GM18526 (cell line): ENCODE measurements around the gene MSL1.

ENCODE experiments used
- POLR2A ChIP-seq: IDR thresholded peaks from 3 replicates; pipeline ENCODE4 v1.6.1; 2011; ENCODE audit not compliant: insufficient read length; ENCODE audit errors: extremely low read depth

The MSL1 gene

DNA sequence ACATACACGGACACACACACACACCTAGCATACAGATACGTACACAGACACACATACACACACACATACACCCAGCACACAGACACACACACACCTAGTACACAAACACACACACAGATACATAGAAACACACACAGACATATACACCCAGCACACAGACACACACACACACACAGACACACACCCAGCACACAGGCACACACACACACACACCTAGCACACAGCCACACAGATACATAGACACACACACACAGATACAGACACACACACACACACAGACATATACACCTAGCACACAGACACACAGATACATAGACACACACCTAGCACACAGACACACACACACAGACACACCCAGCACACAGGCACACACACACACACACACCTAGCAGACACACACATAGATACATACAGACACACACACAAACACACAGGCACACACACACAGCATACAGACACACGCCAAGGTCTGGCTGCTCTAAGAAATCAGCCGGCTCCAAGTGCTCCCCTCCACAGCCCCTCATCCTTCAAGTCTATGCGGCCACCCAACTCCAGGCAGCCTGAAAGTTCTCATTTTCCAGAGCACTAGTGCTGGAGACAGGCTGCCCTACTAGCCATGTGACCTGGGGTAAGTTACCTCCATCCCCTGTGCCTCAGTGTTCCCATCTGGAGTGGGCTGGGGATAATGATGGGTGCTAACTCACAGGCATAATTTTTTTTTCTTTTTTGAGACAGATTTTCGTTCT, 34.5 kb upstream of the MSL1 start:
- TF ChIP-seq POLR2A = no peak

DNA sequence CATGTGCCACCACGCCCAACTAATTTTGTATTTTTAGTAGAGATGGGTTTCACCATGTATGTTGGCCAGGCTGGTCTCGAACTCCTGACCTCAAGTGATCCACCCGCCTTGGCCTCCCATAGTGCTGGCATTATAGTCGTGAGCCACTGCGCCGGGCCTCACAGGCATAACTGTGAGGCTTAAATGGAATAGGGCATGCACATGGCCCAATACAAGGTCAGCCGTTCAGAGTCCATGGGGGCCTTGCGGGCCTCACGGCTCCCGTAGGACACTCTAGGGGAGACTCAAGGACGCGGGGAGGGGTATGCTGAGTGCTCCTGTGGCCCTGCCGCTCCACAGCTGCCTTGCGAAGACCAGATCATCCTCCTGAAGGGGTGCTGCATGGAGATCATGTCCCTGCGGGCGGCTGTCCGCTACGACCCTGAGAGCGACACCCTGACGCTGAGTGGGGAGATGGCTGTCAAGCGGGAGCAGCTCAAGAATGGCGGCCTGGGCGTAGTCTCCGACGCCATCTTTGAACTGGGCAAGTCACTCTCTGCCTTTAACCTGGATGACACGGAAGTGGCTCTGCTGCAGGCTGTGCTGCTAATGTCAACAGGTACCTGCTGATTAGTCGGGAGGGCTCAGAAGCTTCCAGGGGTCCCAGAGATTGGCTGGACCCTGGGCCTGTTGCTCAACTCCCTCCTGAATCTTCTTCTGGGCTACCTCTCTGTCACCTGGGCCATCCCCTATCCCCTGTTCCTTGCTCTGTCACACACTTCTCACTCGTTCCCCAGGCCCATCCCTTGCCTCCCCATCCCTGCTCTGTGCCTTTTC, 33.7 kb upstream of the MSL1 start:
- TF ChIP-seq POLR2A = no peak

DNA sequence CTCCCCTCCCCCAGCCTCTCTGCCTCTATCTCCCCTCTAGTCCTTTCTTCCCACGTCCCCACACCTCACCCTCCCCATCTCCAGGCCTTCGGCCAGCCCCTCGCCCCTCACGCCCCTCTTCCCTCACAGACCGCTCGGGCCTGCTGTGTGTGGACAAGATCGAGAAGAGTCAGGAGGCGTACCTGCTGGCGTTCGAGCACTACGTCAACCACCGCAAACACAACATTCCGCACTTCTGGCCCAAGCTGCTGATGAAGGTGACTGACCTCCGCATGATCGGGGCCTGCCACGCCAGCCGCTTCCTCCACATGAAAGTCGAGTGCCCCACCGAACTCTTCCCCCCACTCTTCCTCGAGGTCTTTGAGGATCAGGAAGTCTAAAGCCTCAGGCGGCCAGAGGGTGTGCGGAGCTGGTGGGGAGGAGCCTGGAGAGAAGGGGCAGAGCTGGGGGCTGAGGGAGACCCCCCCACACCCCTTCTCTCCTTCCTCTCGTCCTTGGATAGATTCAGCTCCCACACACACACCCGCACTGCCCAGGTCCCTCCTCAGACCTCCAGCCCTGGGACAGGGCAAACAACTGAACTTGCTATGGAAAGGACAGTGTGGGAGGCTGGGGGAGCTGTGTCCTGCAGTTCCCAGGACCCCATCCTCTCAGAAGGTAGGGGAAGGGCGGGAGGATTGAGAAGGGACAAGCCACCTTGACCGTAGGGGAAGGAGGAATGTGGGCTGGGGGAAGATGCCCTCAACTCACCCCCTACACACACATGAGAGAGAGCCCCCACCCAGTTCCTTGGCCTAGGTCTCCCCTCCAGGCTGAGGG, 32.5 kb upstream of the MSL1 start:
- no peak for TF ChIP-seq POLR2A

DNA sequence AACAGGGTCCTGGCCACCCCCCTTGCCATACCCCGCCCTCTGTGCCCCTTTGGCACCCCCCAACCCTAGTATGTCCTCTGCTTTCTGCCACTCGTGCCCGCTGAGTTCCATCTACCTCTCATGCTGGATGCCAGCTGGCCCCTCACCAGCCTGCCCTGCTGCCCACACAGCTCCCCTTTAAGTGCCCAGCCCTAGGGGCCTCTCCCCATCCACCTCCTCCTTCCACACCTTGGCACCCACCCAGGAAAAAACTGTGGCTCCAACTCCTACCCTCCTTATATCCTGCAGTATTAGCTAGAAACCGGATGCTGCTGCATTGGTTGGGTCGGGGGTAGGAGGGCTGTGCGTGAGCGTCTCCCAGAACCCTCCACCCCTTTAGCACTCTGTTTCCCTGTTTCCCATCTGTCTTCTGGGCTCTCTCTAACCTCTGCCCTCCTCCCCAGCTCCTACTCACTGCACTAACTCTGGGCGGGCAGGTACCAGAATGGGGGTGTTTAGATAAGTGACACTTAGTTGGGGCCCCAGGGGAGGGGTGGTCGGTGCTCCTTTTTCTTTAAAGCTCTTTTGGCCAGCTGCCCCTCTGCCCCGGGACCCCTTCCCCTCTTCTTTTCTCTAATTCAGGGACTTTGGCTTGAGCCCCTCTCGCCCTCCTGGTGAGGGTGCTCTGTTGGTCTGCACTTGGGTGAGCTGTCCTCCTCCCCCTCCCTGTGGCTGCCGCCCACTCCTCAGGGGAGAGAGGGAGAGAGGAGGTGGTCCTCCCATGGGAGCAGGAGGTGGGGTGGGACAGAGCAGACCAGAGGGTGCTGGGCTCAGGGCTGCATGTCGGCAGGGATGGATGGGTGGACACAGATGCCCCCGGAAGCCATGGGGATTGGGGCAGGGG, 31.3 kb upstream of the MSL1 start:
- TF ChIP-seq POLR2A = no peak

DNA sequence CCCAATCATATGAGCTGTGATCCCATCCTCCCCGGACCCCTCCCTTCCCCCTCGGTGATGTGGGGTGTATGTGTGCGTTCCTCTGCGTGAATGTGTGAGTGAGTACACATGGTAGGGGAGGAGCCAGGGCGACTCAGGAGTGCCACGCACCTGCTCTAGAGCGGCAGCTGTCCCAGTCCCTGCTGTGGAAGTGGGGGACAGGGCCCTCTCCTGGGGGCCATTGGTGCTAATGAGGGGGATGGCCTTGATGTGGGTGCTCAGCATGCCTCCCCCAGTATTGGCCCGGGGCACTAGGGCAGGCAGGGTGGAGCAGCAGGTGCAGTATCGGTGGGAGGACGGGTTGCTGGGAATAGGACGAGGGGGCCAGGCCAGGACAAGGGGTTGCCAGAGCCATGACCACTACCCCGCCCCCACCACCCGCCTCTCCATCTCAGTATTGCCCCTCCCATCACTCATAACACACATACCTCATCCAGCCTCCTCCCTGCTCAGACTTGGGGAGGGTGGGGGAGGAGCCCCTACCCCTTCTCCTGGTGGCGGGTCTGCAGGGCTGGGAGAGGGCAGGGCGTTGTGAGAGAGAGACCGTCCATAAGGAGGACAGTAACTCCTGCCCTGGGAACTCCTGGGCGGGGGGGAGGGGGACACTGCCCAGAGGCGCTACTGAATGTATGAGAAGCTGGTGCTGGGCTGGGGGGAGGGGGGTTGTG, 29.9 kb upstream of the MSL1 start:
- TF ChIP-seq POLR2A = no peak

DNA sequence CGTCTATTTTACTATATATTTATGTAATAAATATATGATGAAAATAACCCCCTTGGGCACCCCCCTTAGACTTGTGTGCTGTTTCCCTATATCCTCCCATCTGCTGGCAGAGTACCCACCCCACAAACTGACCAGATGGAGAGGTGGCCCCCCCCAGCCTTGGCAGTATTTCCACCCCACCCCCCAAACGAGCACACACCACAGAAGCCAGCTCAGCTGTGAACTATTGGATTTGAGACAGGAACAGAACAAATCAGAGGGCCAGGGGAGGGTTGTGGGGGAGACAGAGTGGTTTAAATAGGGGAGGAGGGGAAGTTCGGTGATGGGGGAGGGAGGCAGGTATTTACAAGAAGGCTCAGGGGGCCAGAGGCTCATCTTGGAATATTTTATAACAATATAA, 29.2 kb upstream of the MSL1 start:
- TF ChIP-seq POLR2A = no peak

DNA sequence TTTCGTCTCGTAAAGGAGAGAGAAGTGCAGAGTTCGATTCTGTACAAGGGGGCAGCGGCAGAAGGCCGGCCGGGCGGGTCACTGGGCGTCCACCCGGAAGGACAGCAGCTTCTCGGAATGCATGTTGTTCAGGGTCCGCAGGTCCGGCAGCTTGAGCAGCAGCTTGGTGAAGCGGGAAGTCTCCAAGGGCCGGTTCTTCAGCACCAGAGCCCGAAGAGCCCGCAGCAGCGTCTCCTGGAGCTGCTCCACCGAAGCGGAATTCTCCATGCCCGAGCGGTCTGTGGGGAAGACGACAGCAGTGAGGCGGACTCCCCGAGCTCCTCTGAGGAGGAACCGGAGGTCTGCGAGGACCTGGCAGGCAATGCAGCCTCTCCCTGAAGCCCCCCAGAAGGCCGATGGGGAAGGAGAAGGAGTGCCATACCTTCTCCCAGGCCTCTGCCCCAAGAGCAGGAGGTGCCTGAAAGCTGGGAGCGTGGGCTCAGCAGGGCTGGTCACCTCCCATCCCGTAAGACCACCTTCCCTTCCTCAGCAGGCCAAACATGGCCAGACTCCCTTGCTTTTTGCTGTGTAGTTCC, 28.7 kb upstream of the MSL1 start:
- TF ChIP-seq POLR2A = no peak

DNA sequence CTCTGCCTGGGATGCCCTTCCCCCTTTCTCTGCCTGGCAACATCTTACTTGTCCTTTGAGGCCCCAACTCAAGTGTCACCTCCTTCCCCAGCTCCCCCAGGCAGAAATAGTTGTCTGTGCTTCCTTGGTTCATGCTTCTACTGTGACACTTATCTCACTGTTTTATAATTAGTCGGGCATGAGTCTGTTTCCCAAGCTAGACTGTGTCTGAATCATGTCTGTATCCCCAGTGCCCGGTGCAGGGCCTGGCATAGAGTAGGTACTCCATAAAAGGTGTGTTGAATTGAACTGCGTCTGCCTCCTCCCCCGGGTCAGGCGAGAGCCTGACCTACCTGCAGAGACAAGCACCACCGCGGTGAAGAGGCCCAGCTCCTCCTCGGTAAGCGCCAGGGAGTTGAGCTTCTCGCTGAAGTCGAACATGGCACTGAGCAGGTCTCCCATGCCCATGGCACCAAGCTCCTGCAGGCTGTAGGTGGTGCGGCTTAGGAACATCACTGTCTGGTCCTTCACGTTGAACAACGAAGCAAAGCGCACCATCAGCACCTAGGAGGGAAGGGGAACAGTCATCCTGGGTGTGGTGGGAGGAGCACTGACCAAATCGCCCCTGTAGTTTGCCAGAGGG, 28.1 kb upstream of the MSL1 start:
- TF ChIP-seq POLR2A = no peak

DNA sequence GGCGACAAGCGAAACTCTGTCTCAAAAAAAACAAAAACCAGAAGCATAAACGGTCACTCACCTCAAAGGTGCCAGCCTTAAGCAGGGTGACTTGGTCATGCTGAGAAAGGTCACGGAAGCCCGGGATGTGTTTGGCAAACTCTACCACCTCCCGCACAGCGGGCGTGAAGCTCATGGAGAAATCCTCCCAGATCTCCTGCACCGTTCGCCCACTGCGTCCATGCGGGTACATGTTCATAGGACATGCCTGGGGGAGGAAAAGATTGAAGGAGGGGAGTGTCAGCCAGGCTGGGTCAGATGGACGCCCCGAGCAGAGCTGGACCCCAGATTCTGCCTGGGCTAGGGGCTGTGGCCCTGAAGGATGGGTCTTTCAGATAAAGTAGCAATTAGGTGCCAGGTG, 26.9 kb upstream of the MSL1 start:
- TF ChIP-seq POLR2A = no peak

DNA sequence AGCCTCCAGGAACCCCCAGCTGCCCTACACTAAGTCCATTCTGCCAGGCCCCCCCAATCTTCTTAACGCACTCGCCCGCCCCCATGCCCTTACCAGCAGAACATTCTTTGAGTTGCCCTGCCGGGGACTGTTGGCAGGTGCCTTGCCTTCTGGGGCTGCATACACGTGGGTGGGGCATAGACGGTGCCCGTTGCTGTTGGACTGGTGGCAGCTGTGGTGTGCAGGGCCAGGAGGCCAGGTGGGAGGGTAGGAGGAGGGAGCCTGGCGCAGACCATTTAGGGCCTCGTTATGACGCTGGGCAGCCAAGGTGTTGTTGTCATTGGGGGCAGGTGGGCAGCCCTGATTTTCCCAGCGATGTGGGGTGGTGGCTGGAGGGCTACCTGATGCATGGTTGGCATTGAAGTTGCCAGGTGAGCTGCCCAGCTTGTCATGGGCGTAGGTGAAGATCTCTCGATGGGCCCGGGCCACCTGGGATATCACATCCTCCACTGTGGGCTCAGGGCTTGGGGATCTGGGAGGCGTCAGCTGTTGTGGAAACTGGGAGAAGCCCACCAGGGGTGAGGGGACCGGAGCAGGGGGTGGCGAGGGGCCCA, 26.3 kb upstream of the MSL1 start:
- no peak for TF ChIP-seq POLR2A

DNA sequence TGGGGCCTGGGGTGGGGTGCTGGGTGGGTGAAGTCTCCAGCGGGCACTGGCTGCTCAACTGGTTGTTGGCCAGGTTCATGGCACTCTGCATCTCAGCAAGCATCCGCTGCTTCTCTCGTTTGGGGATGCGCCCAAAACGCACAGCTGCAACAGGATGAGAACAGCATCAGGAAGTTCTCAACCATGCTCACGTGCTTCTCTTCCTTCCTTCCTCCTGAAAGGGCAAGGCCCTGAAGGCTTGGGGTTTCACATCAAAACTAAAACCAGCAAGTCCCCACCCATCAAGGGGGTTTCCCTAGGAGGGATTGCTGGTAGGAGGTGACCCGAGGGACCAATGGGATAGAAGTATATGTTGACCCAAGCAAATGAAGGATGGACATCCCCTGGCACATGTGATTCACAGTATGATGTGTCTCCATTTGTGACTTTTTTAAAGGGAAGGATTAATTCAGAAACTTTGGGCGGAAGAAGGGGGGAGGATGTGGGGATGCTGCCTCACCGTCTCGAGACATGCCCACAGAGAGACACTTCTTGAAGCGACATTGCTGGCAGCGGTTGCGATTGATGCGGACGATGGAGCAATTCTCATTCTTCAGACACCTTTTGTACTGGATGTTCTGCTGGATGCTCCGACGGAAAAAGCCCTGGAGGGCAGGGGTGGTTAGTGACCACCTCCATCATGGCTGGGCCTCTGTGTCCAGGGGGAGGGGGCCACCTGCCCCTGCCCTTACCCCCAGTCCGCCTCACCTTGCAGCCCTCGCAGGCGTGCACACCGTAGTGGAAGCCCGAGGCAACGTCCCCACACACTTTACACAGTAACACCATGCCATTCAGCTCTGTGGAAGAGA, 25.6 kb upstream of the MSL1 start:
- TF ChIP-seq POLR2A = peak; percentile 30

DNA sequence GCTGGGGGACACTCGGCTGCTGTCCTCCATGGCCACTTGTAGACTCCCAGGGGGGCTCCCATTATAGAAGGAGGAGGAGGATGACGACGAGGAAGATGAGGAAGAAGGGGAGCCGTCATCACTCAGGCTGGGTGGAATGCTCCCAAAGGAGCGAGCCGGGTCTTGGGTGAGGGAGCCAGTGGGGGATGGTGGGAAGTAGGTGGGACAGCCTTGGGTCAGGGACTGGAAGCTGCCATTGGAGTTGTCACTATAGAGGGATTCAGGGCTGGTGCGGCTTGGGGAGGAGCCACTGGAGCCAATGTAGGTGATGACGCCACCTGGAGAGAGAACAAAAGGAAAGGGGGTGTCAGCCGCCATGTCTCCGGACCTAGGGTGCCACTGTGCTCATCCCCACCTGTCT, 24.7 kb upstream of the MSL1 start:
- TF ChIP-seq POLR2A = peak; percentile 12
